Measurements from ENCODE around the gene MYO7A.

The MYO7A gene

GRCh38 chr11:77086521-77087472, 41.2 kb upstream of the MYO7A start:
- Histone ChIP-seq H3K4me1 (ENCODE audit: insufficient read depth, low read length) (no peaks in the 10 kb centered on the region), H3K27ac (ENCODE audit: low read depth, low read length) (no peak overlapping the region)
- 89% methylated on average over 22 of the region's 23 CpGs for WGBS

GRCh38 chr11:77087723-77088225, 40.3 kb upstream of the MYO7A start:
- peaks cover 3% of the 10 kb centered on the region; the same call in 1 of the 2 replicates for H3K36me3 ChIP-seq (ENCODE audit: insufficient read depth, low read length)
- H3K27ac ChIP-seq (ENCODE audit: low read depth, low read length), result no peak overlapping the region
- no peaks in the 10 kb centered on the region for H3K27me3 ChIP-seq (ENCODE audit: insufficient read depth, low read length)
- WGBS, result 94% methylated on average over 9 of the region's 9 CpGs
- H3K9ac ChIP-seq (ENCODE audit: low read depth, low read length), result no peak overlapping the region
- no peak overlapping the region for H3K4me3 ChIP-seq (ENCODE audit: low read length)
- H3K4me1 ChIP-seq (ENCODE audit: insufficient read depth, low read length), result no peaks in the 10 kb centered on the region
- no peaks in the 10 kb centered on the region for H3K9me3 ChIP-seq (ENCODE audit: insufficient read depth, low read depth, low read length)

More at GRCh38 chr11:77086521-77087472, 41.2 kb upstream of the MYO7A start:
- H3K4me3 ChIP-seq (ENCODE audit: low read length), result no peak overlapping the region
- no peak overlapping the region for H3K9ac ChIP-seq (ENCODE audit: low read depth, low read length)
- no peaks in the 10 kb centered on the region for H3K9me3 ChIP-seq (ENCODE audit: insufficient read depth, low read depth, low read length)
- H3K36me3 ChIP-seq (ENCODE audit: insufficient read depth, low read length), result peaks cover 3% of the 10 kb centered on the region; the same call in 1 of the 2 replicates
- no peaks in the 10 kb centered on the region for H3K27me3 ChIP-seq (ENCODE audit: insufficient read depth, low read length)

- no peak overlapping the region for H3K27ac ChIP-seq (ENCODE audit: low read depth, low read length)
- H3K4me3 ChIP-seq (ENCODE audit: low read length), result no peak overlapping the region
- H3K9me3 ChIP-seq (ENCODE audit: insufficient read depth, low read depth, low read length), result no peaks in the 10 kb centered on the region
- H3K9ac ChIP-seq (ENCODE audit: low read depth, low read length), result no peak overlapping the region
- H3K4me1 ChIP-seq (ENCODE audit: insufficient read depth, low read length), result no peaks in the 10 kb centered on the region
- 89% methylated on average over 11 of the region's 11 CpGs for WGBS
- H3K27me3 ChIP-seq (ENCODE audit: insufficient read depth, low read length), result no peaks in the 10 kb centered on the region
- H3K36me3 ChIP-seq (ENCODE audit: insufficient read depth, low read length), result peaks cover 3% of the 10 kb centered on the region; the same call in 1 of the 2 replicates
Observed at GRCh38 chr11:77088236-77089003, 39.6 kb upstream of the MYO7A start.

- no peak overlapping the region for H3K9ac ChIP-seq (ENCODE audit: low read depth, low read length)
- no peak overlapping the region for H3K27ac ChIP-seq (ENCODE audit: low read depth, low read length)
- H3K4me3 ChIP-seq (ENCODE audit: low read length), result no peak overlapping the region
- peaks cover 3% of the 10 kb centered on the region; the same call in 1 of the 2 replicates for H3K36me3 ChIP-seq (ENCODE audit: insufficient read depth, low read length)
- H3K4me1 ChIP-seq (ENCODE audit: insufficient read depth, low read length), result no peaks in the 10 kb centered on the region
- no peaks in the 10 kb centered on the region for H3K9me3 ChIP-seq (ENCODE audit: insufficient read depth, low read depth, low read length)
- WGBS, result 95% methylated on average over 3 of the region's 3 CpGs
- H3K27me3 ChIP-seq (ENCODE audit: insufficient read depth, low read length), result no peaks in the 10 kb centered on the region
Observed at GRCh38 chr11:77089004-77089545, 39.0 kb upstream of the MYO7A start.

- 90% methylated on average over 4 of the region's 4 CpGs for WGBS
- H3K4me3 ChIP-seq (ENCODE audit: low read length), result no peak overlapping the region
- H3K36me3 ChIP-seq (ENCODE audit: insufficient read depth, low read length), result peaks cover 3% of the 10 kb centered on the region; the same call in 1 of the 2 replicates
- H3K9ac ChIP-seq (ENCODE audit: low read depth, low read length), result no peak overlapping the region
- no peaks in the 10 kb centered on the region for H3K9me3 ChIP-seq (ENCODE audit: insufficient read depth, low read depth, low read length)
- H3K4me1 ChIP-seq (ENCODE audit: insufficient read depth, low read length), result no peaks in the 10 kb centered on the region
- no peaks in the 10 kb centered on the region for H3K27me3 ChIP-seq (ENCODE audit: insufficient read depth, low read length)
- no peak overlapping the region for H3K27ac ChIP-seq (ENCODE audit: low read depth, low read length)
Observed at GRCh38 chr11:77090046-77090372, 38.0 kb upstream of the MYO7A start.

GRCh38 chr11:77090373-77091111, 37.5 kb upstream of the MYO7A start:
- Histone ChIP-seq H3K27ac (ENCODE audit: low read depth, low read length) (no peak overlapping the region), H3K4me3 (ENCODE audit: low read length) (no peak overlapping the region), H3K9me3 (ENCODE audit: insufficient read depth, low read depth, low read length) (no peaks in the 10 kb centered on the region), H3K4me1 (ENCODE audit: insufficient read depth, low read length) (no peaks in the 10 kb centered on the region), H3K36me3 (ENCODE audit: insufficient read depth, low read length) (no peaks in the 10 kb centered on the region), H3K27me3 (ENCODE audit: insufficient read depth, low read length) (no peaks in the 10 kb centered on the region), H3K9ac (ENCODE audit: low read depth, low read length) (no peak overlapping the region)
- WGBS, result 75% methylated on average over 13 of the region's 13 CpGs

GRCh38 chr11:77091146-77091940, 36.7 kb upstream of the MYO7A start:
- Histone ChIP-seq H3K4me3 (ENCODE audit: low read length) (no peak overlapping the region), H3K27me3 (ENCODE audit: insufficient read depth, low read length) (no peaks in the 10 kb centered on the region), H3K36me3 (ENCODE audit: insufficient read depth, low read length) (no peaks in the 10 kb centered on the region), H3K9me3 (ENCODE audit: insufficient read depth, low read depth, low read length) (no peaks in the 10 kb centered on the region), H3K4me1 (ENCODE audit: insufficient read depth, low read length) (no peaks in the 10 kb centered on the region), H3K9ac (ENCODE audit: low read depth, low read length) (no peak overlapping the region), H3K27ac (ENCODE audit: low read depth, low read length) (no peak overlapping the region)
- 48% methylated on average over 9 of the region's 9 CpGs for WGBS

GRCh38 chr11:77092382-77092781, 35.7 kb upstream of the MYO7A start:
- WGBS, result 85% methylated on average over 7 of the region's 7 CpGs
- Histone ChIP-seq H3K9ac (ENCODE audit: low read depth, low read length) (no peak overlapping the region), H3K9me3 (ENCODE audit: insufficient read depth, low read depth, low read length) (no peaks in the 10 kb centered on the region), H3K36me3 (ENCODE audit: insufficient read depth, low read length) (no peaks in the 10 kb centered on the region), H3K27me3 (ENCODE audit: insufficient read depth, low read length) (no peaks in the 10 kb centered on the region), H3K4me3 (ENCODE audit: low read length) (no peak overlapping the region), H3K4me1 (ENCODE audit: insufficient read depth, low read length) (no peaks in the 10 kb centered on the region), H3K27ac (ENCODE audit: low read depth, low read length) (no peak overlapping the region)

- Histone ChIP-seq H3K36me3 (ENCODE audit: insufficient read depth, low read length) (no peaks in the 10 kb centered on the region), H3K4me3 (ENCODE audit: low read length) (no peak overlapping the region), H3K9ac (ENCODE audit: low read depth, low read length) (no peak overlapping the region), H3K4me1 (ENCODE audit: insufficient read depth, low read length) (no peaks in the 10 kb centered on the region), H3K27me3 (ENCODE audit: insufficient read depth, low read length) (no peaks in the 10 kb centered on the region), H3K9me3 (ENCODE audit: insufficient read depth, low read depth, low read length) (no peaks in the 10 kb centered on the region), H3K27ac (ENCODE audit: low read depth, low read length) (no peak overlapping the region)
- WGBS, result 89% methylated on average over 33 of the region's 33 CpGs
Observed at GRCh38 chr11:77093056-77093891, 34.8 kb upstream of the MYO7A start.

Data from HUES64 (cell line).